Brain microvascular endothelial cell (primary cell): ENCODE data around the gene CTNND2.

Experiments used
- DNase-seq: peaks from one replicate; pipeline ENCODE4 v3.0.0-alpha.2; 2020
- H3K27ac ChIP-seq: fragments of 250-450 bp; sonication (Bioruptor Pico); 2 replicates; pipeline ENCODE4 v1.5.1; 2020; ENCODE audit warnings: mild to moderate bottlenecking, moderate library complexity
- H3K27me3 ChIP-seq: fragments of 250-450 bp; sonication (Bioruptor Pico); replicated peaks from 2 replicates; pipeline ENCODE4 v1.5.1; 2020; ENCODE audit warnings: mild to moderate bottlenecking
- H3K36me3 ChIP-seq: fragments of 250-450 bp; sonication (Bioruptor Pico); replicated peaks from 2 replicates; pipeline ENCODE4 v1.5.1; 2020; ENCODE audit warnings: mild to moderate bottlenecking
- H3K4me3 ChIP-seq: 2 replicates; pipeline ENCODE4 v1.5.1; 2011; ENCODE audit warnings: low read depth, mild to moderate bottlenecking, control low read depth, low read length, moderate library complexity
- in situ Hi-C: cut with HindIII; loops from 2 replicates; pipeline ENCODE4 v1.10.0; 2017; ENCODE audit warnings: low sequenced_read_pairs, low pct_ligation_motif_present
- TF ChIP-seq, protein P1 (sequence below): IDR thresholded peaks from 2 replicates; pipeline ENCODE4 v1.5.1; 2011; ENCODE audit warnings: low read depth, mild to moderate bottlenecking, moderate library complexity, low read length, control low read depth, inconsistent platforms; ENCODE audit errors: missing control alignments

Gene CTNND2

GRCh38 chr5:11038772-11039171 lies 865.5 kb downstream of the CTNND2 start:
- no peak for DNase-seq
- Histone ChIP-seq H3K27me3 (no peaks in the 10 kb centered on the region), H3K4me3 (no peak overlapping the region), H3K27ac (no peak overlapping the region), H3K36me3 (no peaks in the 10 kb centered on the region)
- in situ Hi-C loops, result no loop called here
- TF ChIP-seq, protein P1, sequence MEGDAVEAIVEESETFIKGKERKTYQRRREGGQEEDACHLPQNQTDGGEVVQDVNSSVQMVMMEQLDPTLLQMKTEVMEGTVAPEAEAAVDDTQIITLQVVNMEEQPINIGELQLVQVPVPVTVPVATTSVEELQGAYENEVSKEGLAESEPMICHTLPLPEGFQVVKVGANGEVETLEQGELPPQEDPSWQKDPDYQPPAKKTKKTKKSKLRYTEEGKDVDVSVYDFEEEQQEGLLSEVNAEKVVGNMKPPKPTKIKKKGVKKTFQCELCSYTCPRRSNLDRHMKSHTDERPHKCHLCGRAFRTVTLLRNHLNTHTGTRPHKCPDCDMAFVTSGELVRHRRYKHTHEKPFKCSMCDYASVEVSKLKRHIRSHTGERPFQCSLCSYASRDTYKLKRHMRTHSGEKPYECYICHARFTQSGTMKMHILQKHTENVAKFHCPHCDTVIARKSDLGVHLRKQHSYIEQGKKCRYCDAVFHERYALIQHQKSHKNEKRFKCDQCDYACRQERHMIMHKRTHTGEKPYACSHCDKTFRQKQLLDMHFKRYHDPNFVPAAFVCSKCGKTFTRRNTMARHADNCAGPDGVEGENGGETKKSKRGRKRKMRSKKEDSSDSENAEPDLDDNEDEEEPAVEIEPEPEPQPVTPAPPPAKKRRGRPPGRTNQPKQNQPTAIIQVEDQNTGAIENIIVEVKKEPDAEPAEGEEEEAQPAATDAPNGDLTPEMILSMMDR, result no peak

DNA sequence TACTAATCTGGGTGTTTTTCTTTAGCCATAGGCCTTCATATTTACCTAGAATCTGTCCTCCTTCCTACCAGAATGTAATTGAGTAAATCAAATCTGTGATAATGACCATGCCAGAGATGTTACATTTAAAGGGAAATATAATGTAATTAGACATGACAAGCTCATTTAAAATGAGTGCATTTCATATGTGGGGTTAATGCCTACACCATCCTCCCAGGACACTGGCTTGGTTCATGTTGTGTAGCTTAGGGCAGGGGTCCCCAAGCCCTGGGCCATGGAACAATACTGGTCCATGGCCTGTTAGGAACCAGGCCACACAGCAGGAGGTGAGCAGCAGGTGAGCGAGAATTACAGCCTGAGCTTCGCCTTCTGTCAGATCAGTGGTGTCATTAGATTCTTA lies 866.3 kb downstream of the CTNND2 start:
- TF ChIP-seq, protein P1, result no peak
- no peak overlapping the region for H3K4me3 ChIP-seq
- no peak overlapping the region for H3K27ac ChIP-seq
- in situ Hi-C loops, result no loop called here
- DNase-seq, result no peak
- no peaks in the 10 kb centered on the region for H3K27me3 ChIP-seq
- no peaks in the 10 kb centered on the region for H3K36me3 ChIP-seq

DNA sequence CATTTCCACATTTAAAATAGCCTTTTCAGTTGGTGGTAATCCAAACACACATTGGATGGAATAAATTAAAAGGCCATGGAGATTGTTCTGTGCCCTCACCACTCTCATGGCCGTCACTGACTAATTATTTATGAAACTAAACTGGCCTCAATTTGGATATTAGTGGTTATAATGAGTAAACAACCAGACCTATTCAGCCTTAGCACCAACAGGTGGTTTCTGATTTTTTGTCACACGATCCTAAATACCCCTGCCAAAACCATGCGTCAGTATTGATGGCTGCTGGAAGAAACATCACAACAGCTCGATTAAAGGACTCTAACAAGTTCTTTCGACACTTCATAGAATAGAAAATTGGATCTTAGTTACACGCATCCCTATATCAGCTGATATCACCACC lies 867.2 kb downstream of the CTNND2 start:
- no peaks in the 10 kb centered on the region for H3K36me3 ChIP-seq
- no peak overlapping the region for H3K4me3 ChIP-seq
- H3K27ac ChIP-seq, result no peak overlapping the region
- DNase-seq, result no peak
- in situ Hi-C loops, result no loop called here
- H3K27me3 ChIP-seq, result no peaks in the 10 kb centered on the region
- TF ChIP-seq, protein P1, result no peak

GRCh38 chr5:11030671-11031070 lies 873.6 kb downstream of the CTNND2 start:
- in situ Hi-C loops, result no loop called here
- DNase-seq, result no peak
- H3K27ac ChIP-seq, result no peak overlapping the region
- no peak overlapping the region for H3K4me3 ChIP-seq
- TF ChIP-seq, protein P1, result no peak
- H3K27me3 ChIP-seq, result no peaks in the 10 kb centered on the region
- no peaks in the 10 kb centered on the region for H3K36me3 ChIP-seq

- no peaks in the 10 kb centered on the region for H3K36me3 ChIP-seq
- no peak for DNase-seq
- TF ChIP-seq, protein P1, result no peak
- no peaks in the 10 kb centered on the region for H3K27me3 ChIP-seq
- in situ Hi-C loops, result no loop called here
- no peak overlapping the region for H3K4me3 ChIP-seq
- H3K27ac ChIP-seq, result no peak overlapping the region
Observed at GRCh38 chr5:11027660-11028059, 876.6 kb downstream of the CTNND2 start.

DNA sequence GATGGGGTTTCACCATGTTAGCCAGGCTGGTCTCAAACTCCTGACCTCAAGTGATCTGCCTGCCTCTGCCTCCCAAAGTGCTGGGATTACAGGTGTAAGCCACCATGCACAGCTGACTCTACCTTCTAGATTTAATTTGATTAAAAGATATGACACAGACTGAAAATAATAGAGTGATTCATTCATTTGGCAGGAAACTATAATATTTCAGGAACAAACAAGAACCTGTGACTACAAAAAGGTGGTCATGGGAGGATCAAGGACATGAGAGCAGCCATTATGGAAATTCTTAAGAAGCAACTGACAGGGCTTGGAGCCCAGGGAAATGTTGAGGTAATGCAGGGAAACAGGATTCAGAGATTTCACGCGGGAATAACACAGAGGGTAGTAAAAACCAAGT lies 877.7 kb downstream of the CTNND2 start:
- in situ Hi-C loops, result no loop called here
- TF ChIP-seq, protein P1, result no peak
- Histone ChIP-seq H3K36me3 (no peaks in the 10 kb centered on the region), H3K4me3 (no peak overlapping the region), H3K27ac (no peak overlapping the region), H3K27me3 (no peaks in the 10 kb centered on the region)
- no peak for DNase-seq
